ENCODE data around the gene CTNNA1.

The CTNNA1 gene

GRCh38 chr5:138873466-138874221, 120.4 kb downstream of the CTNNA1 start:
- Histone ChIP-seq H3K27me3 (ENCODE audit: insufficient read depth, low read length) (no peaks in the 10 kb centered on the region), H3K36me3 (ENCODE audit: insufficient read depth, low read length) (no peaks in the 10 kb centered on the region), H2AFZ (ENCODE audit: low read length, unreplicated experiment) (no peak overlapping the region), H3K27ac (ENCODE audit: low read depth, low read length) (no peak overlapping the region), H3K79me2 (ENCODE audit: control insufficient read depth, insufficient read depth, low read length, unreplicated experiment) (peaks cover 66% of the 10 kb centered on the region), H3K4me1 (ENCODE audit: control insufficient read depth, insufficient read depth, low read length, unreplicated experiment) (peaks cover 24% of the 10 kb centered on the region), H3K4me3 (ENCODE audit: low read depth, low read length) (peak overlapping the region; percentile 76)

GRCh38 chr5:138874241-138874640, 121.0 kb downstream of the CTNNA1 start:
- Histone ChIP-seq H3K79me2 (ENCODE audit: control insufficient read depth, insufficient read depth, low read length, unreplicated experiment) (peaks cover 68% of the 10 kb centered on the region), H3K36me3 (ENCODE audit: insufficient read depth, low read length) (no peaks in the 10 kb centered on the region), H3K27ac (ENCODE audit: low read depth, low read length) (no peak overlapping the region), H3K4me3 (ENCODE audit: low read depth, low read length) (peak overlapping the region; percentile 76), H2AFZ (ENCODE audit: low read length, unreplicated experiment) (no peak overlapping the region), H3K4me1 (ENCODE audit: control insufficient read depth, insufficient read depth, low read length, unreplicated experiment) (peaks cover 24% of the 10 kb centered on the region), H3K27me3 (ENCODE audit: insufficient read depth, low read length) (no peaks in the 10 kb centered on the region)

- H3K79me2 ChIP-seq (ENCODE audit: control insufficient read depth, insufficient read depth, low read length, unreplicated experiment): peaks cover 68% of the 10 kb centered on the region
- peaks cover 18% of the 10 kb centered on the region for H3K4me1 ChIP-seq (ENCODE audit: control insufficient read depth, insufficient read depth, low read length, unreplicated experiment)
- H3K4me3 ChIP-seq (ENCODE audit: low read depth, low read length): peak within 1 kb of the TSS; percentile 76
- H2AFZ ChIP-seq (ENCODE audit: low read length, unreplicated experiment): no peak within 1 kb of the TSS
- H3K27me3 ChIP-seq (ENCODE audit: insufficient read depth, low read length): no peaks in the 10 kb centered on the region
- H3K27ac ChIP-seq (ENCODE audit: low read depth, low read length): peak within 1 kb of the TSS; percentile 58
- H3K36me3 ChIP-seq (ENCODE audit: insufficient read depth, low read length): no peaks in the 10 kb centered on the region
Observed at GRCh38 chr5:138874771-138875551, 121.7 kb downstream of the CTNNA1 start, which contains the start of gene LRRTM2. TSS of gene LRRTM2 (minus strand) at chr5:138875335. CDS start at chr5:138874911, 424 bp downstream.

GRCh38 chr5:138875552-138875875, 122.3 kb downstream of the CTNNA1 start:
- Histone ChIP-seq H3K79me2 (ENCODE audit: control insufficient read depth, insufficient read depth, low read length, unreplicated experiment) (peaks cover 67% of the 10 kb centered on the region), H3K4me1 (ENCODE audit: control insufficient read depth, insufficient read depth, low read length, unreplicated experiment) (peaks cover 13% of the 10 kb centered on the region), H3K27ac (ENCODE audit: low read depth, low read length) (peak overlapping the region; percentile 19; the same call in 1 of the 2 replicates), H3K4me3 (ENCODE audit: low read depth, low read length) (peak overlapping the region; percentile 76), H3K27me3 (ENCODE audit: insufficient read depth, low read length) (no peaks in the 10 kb centered on the region), H3K36me3 (ENCODE audit: insufficient read depth, low read length) (no peaks in the 10 kb centered on the region), H2AFZ (ENCODE audit: low read length, unreplicated experiment) (no peak overlapping the region)

DNA sequence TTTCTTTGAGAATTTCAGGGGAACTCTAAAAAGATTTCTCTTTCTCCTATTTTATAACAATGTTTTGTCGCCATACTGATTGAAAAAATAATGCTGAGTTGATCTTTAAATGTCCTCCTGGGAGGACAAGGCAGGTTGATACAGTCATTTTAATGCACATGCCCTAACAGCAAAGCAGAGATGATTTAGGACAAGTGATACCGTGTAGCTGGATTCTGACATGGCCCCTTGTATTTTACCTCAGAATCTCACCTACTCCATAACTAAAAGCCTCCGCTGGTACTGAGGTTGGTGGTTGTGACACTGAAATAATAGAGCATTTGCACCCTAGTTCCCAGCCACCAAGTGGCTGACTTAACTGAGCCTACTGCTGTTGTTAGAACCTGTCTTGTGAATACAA, 122.7 kb downstream of the CTNNA1 start:
- H2AFZ ChIP-seq (ENCODE audit: low read length, unreplicated experiment): no peak overlapping the region
- no peaks in the 10 kb centered on the region for H3K36me3 ChIP-seq (ENCODE audit: insufficient read depth, low read length)
- no peaks in the 10 kb centered on the region for H3K27me3 ChIP-seq (ENCODE audit: insufficient read depth, low read length)
- H3K79me2 ChIP-seq (ENCODE audit: control insufficient read depth, insufficient read depth, low read length, unreplicated experiment): peaks cover 67% of the 10 kb centered on the region
- no peak overlapping the region for H3K4me3 ChIP-seq (ENCODE audit: low read depth, low read length)
- peaks cover 11% of the 10 kb centered on the region for H3K4me1 ChIP-seq (ENCODE audit: control insufficient read depth, insufficient read depth, low read length, unreplicated experiment)
- H3K27ac ChIP-seq (ENCODE audit: low read depth, low read length): no peak overlapping the region

DNA sequence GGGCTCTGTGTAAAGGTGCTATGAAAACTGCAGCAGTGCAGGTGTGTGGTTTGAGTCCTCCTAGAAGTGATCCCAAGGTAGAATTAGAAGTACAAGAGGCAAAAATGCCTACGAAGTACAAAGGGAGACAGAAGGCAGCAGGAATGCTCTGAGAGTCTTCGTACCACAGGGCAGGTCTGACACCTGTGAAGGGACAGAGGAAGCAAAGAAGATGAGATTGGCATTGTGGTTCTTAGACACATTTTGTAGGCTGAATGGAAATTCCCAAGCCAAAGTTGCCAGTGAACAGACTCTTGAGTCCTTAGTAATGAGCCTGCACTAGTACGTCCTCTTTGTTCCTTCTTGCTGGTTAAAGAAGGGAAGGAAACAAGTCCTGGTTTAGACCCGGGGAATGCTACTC, 123.6 kb downstream of the CTNNA1 start:
- Histone ChIP-seq H3K4me1 (ENCODE audit: control insufficient read depth, insufficient read depth, low read length, unreplicated experiment) (peaks cover 11% of the 10 kb centered on the region), H3K27me3 (ENCODE audit: insufficient read depth, low read length) (no peaks in the 10 kb centered on the region), H3K36me3 (ENCODE audit: insufficient read depth, low read length) (no peaks in the 10 kb centered on the region), H3K4me3 (ENCODE audit: low read depth, low read length) (no peak overlapping the region), H3K79me2 (ENCODE audit: control insufficient read depth, insufficient read depth, low read length, unreplicated experiment) (peaks cover 68% of the 10 kb centered on the region), H3K27ac (ENCODE audit: low read depth, low read length) (no peak overlapping the region), H2AFZ (ENCODE audit: low read length, unreplicated experiment) (no peak overlapping the region)

DNA sequence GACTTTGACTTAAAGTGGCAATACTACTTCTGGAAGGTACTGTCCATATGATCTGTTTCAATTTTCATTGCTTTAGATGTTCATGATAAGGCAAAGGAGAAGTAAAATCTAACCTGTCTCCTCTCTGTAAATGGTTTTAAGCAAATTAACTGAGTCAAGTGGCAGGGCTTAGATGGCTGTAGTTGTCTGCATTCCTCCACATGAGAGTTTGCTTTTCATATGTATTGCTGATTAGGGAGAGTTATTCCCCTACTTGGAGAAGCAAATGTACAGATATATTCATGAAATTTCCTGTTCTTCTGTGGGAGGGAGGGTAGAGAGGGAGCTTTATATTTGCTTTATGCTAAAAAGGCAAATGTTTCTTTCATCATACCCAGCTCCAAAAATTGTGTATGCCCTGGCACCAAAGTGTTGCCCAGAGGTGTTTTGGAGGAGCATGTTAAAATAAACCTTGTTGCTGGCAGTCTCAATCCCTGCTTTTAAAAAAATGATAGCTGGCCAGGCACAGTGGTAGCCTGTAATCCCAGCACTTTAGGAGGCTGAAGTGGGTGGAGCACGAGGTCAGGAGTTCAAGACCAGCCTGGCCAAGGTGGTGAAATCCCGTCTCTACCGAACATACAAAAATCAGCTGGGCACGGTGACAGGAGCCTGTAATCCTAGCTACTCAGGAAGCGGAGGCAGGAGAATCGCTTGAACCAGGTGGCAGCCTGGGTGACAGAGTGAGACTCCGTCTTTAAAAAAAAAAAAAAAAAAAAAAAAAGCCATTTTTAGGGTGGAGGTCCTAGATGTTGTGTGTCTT, 125.4 kb downstream of the CTNNA1 start:
- Histone ChIP-seq H3K4me1 (ENCODE audit: control insufficient read depth, insufficient read depth, low read length, unreplicated experiment) (peaks cover 8% of the 10 kb centered on the region), H3K27ac (ENCODE audit: low read depth, low read length) (no peak overlapping the region), H2AFZ (ENCODE audit: low read length, unreplicated experiment) (no peak overlapping the region), H3K36me3 (ENCODE audit: insufficient read depth, low read length) (no peaks in the 10 kb centered on the region), H3K27me3 (ENCODE audit: insufficient read depth, low read length) (no peaks in the 10 kb centered on the region), H3K79me2 (ENCODE audit: control insufficient read depth, insufficient read depth, low read length, unreplicated experiment) (peaks cover 66% of the 10 kb centered on the region), H3K4me3 (ENCODE audit: low read depth, low read length) (no peak overlapping the region)

GRCh38 chr5:138883211-138883610, 130.0 kb downstream of the CTNNA1 start:
- Histone ChIP-seq H3K27ac (ENCODE audit: low read depth, low read length) (no peak overlapping the region), H3K4me3 (ENCODE audit: low read depth, low read length) (no peak overlapping the region), H3K79me2 (ENCODE audit: control insufficient read depth, insufficient read depth, low read length, unreplicated experiment) (peaks cover 42% of the 10 kb centered on the region), H2AFZ (ENCODE audit: low read length, unreplicated experiment) (no peak overlapping the region), H3K27me3 (ENCODE audit: insufficient read depth, low read length) (no peaks in the 10 kb centered on the region), H3K4me1 (ENCODE audit: control insufficient read depth, insufficient read depth, low read length, unreplicated experiment) (no peaks in the 10 kb centered on the region), H3K36me3 (ENCODE audit: insufficient read depth, low read length) (peaks cover 16% of the 10 kb centered on the region)

DNA sequence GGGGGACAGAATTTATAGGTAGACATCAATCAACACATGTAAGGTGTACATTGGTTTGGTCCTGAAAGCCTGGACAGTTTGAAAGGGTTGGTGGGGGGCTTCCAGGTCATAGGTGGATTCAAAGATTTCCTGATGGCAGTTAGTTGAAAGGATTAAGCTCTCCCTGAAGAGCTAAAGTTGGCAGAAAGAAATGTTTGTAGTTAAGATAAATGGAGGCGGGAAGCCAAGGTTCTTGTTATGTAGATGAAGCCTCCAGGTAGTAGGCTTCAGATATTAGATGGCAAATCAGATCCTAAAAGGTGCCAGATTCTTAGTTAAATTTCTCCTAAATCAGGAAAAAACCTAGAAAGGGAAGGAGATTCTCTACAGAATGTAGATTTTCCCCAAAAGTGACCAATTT, 130.9 kb downstream of the CTNNA1 start:
- H3K79me2 ChIP-seq (ENCODE audit: control insufficient read depth, insufficient read depth, low read length, unreplicated experiment): peaks cover 36% of the 10 kb centered on the region
- peaks cover 23% of the 10 kb centered on the region for H3K36me3 ChIP-seq (ENCODE audit: insufficient read depth, low read length)
- H3K4me3 ChIP-seq (ENCODE audit: low read depth, low read length): no peak overlapping the region
- H2AFZ ChIP-seq (ENCODE audit: low read length, unreplicated experiment): no peak overlapping the region
- H3K4me1 ChIP-seq (ENCODE audit: control insufficient read depth, insufficient read depth, low read length, unreplicated experiment): no peaks in the 10 kb centered on the region
- no peaks in the 10 kb centered on the region for H3K27me3 ChIP-seq (ENCODE audit: insufficient read depth, low read length)
- H3K27ac ChIP-seq (ENCODE audit: low read depth, low read length): no peak overlapping the region

- Histone ChIP-seq H3K36me3 (ENCODE audit: insufficient read depth, low read length) (peaks cover 27% of the 10 kb centered on the region), H3K27ac (ENCODE audit: low read depth, low read length) (no peak overlapping the region), H3K4me1 (ENCODE audit: control insufficient read depth, insufficient read depth, low read length, unreplicated experiment) (no peaks in the 10 kb centered on the region), H3K27me3 (ENCODE audit: insufficient read depth, low read length) (no peaks in the 10 kb centered on the region), H2AFZ (ENCODE audit: low read length, unreplicated experiment) (no peak overlapping the region), H3K79me2 (ENCODE audit: control insufficient read depth, insufficient read depth, low read length, unreplicated experiment) (peaks cover 31% of the 10 kb centered on the region), H3K4me3 (ENCODE audit: low read depth, low read length) (no peak overlapping the region)
Observed at GRCh38 chr5:138884554-138884953, 131.3 kb downstream of the CTNNA1 start.
